HepG2 (cell line): Measurements from ENCODE around the gene HS3ST5. TPM values are rescaled to one million over a fixed set of nuclear protein-coding genes. Genes with fewer than 3 reads are reported as not detected.

Source experiments
- ARID2 ChIP-seq: sonication (generic); formaldehyde crosslinking; IDR thresholded peaks from 2 replicates; pipeline ENCODE4 v1.8.1; 2022; ENCODE audit warnings: mild to moderate bottlenecking, missing genetic modification reagents, borderline replicate concordance
- CHD4 ChIP-seq: fragments of 200-600 bp; sonication (generic); IDR thresholded peaks from 2 replicates; pipeline ENCODE4 v1.7.0; 2017; ENCODE audit warnings: mild to moderate bottlenecking, low read length, borderline replicate concordance
- FOXA3 ChIP-seq: IDR thresholded peaks from 2 replicates; pipeline ENCODE4 v1.6.1; 2016; ENCODE audit warnings: missing genetic modification reagents, missing compliant biosample characterization
- HOXA9 ChIP-seq: sonication (generic); formaldehyde crosslinking; IDR thresholded peaks from 2 replicates; pipeline ENCODE4 v1.8.1; 2022; ENCODE audit warnings: missing genetic modification reagents, mild to moderate bottlenecking, moderate library complexity, borderline replicate concordance
- HOXD1 ChIP-seq: sonication (generic); formaldehyde crosslinking; IDR thresholded peaks from 2 replicates; pipeline ENCODE4 v1.5.0; 2020; ENCODE audit warnings: missing genetic modification reagents
- ISL2 ChIP-seq: sonication (generic); formaldehyde crosslinking; IDR thresholded peaks from 2 replicates; pipeline ENCODE4 v1.5.0; 2020; ENCODE audit warnings: missing genetic modification reagents
- KLF16 ChIP-seq, 2 experiments: sonication (generic) in 1 of 2; formaldehyde crosslinking in 1 of 2; IDR thresholded peaks; 2 replicates each; pipeline versions ENCODE4 v1.6.1 to v1.8.0; 2016 to 2023; ENCODE audit warnings: missing genetic modification reagents in 2 of 2, missing compliant biosample characterization in 1 of 2
- PHF8 ChIP-seq: sonication (generic); formaldehyde crosslinking; IDR thresholded peaks from 2 replicates; pipeline ENCODE4 v1.5.0; 2020; ENCODE audit warnings: missing genetic modification reagents
- PTBP1 ChIP-seq: fragments of 200-400 bp; formaldehyde crosslinking; IDR thresholded peaks from 2 replicates; pipeline ENCODE4 v1.6.1; 2018; ENCODE audit warnings: low read length, low read depth; ENCODE audit not compliant: poor library complexity, severe bottlenecking
- SSRP1 ChIP-seq: IDR thresholded peaks from 2 replicates; pipeline ENCODE4 v1.6.1; 2016; ENCODE audit warnings: control low read depth
- TCF7 ChIP-seq: sonication (generic); IDR thresholded peaks from 2 replicates; pipeline ENCODE4 v1.6.1; 2016; ENCODE audit warnings: antibody characterized with exemption, low read depth
- ZNF225 ChIP-seq: sonication (generic); formaldehyde crosslinking; IDR thresholded peaks from 2 replicates; pipeline ENCODE4 v1.4.0; 2020; ENCODE audit warnings: mild to moderate bottlenecking, missing genetic modification reagents
- ZNF362 ChIP-seq: sonication (generic); formaldehyde crosslinking; IDR thresholded peaks from 2 replicates; pipeline ENCODE4 v1.4.0; 2020; ENCODE audit warnings: missing genetic modification reagents, mild to moderate bottlenecking, borderline replicate concordance
- ZNF552 ChIP-seq: sonication (generic); formaldehyde crosslinking; IDR thresholded peaks from 2 replicates; pipeline ENCODE4 v1.9.0; 2022; ENCODE audit warnings: missing genetic modification reagents, mild to moderate bottlenecking, borderline replicate concordance
- ZNF781 ChIP-seq: sonication (generic); formaldehyde crosslinking; IDR thresholded peaks from 2 replicates; pipeline ENCODE4 v1.5.1; 2020; ENCODE audit warnings: borderline replicate concordance, mild to moderate bottlenecking, missing genetic modification reagents; ENCODE audit errors: not compliant biosample characterization
- ZNF782 ChIP-seq: sonication (generic); formaldehyde crosslinking; IDR thresholded peaks from 2 replicates; pipeline ENCODE4 v1.4.0; 2020; ENCODE audit warnings: missing genetic modification reagents, mild to moderate bottlenecking, borderline replicate concordance
- ZSCAN31 ChIP-seq: sonication (generic); formaldehyde crosslinking; IDR thresholded peaks from 2 replicates; pipeline ENCODE4 v1.5.0; 2020; ENCODE audit warnings: low read depth, mild to moderate bottlenecking, missing genetic modification reagents
- polyA plus RNA-seq, 8 experiments: library from polyadenylated mRNA; depleted of rRNA in 3 of 8; stranded (reverse) in 7 of 8; unstranded in 1 of 8; fragments of >200 nt; fragmentation: Illumina TruSeq in 4 of 8; extraction: Trizol in 4 of 8; gene quantifications; 2 replicates each; pipeline versions ENCODE4 v1.2.1 to v1.2.3, GENCODE V29; 2011 to 2016; ENCODE audit warnings: low read depth in 4 of 8, missing spikeins in 1 of 8, mixed read lengths in 1 of 8; ENCODE audit not compliant: insufficient read depth in 1 of 8
- total RNA-seq, 5 experiments: library from RNA; depleted of rRNA; stranded (reverse); fragments of >200 nt; fragmentation: Illumina TruSeq; extraction: Trizol; gene quantifications; 2 replicates each; pipeline ENCODE4 v1.2.3, GENCODE V29; 2016; ENCODE audit warnings: low read depth in 1 of 5
- TF ChIP-seq, protein P1 (sequence below), 2 experiments: fragments of 450-650 bp in 1 of 2; sonication (generic) in 1 of 2; formaldehyde crosslinking in 1 of 2; IDR thresholded peaks; 2 replicates each; pipeline versions ENCODE4 v1.6.1 to v1.8.0; 2016 to 2022; ENCODE audit warnings: antibody characterized with exemption in 1 of 2, mild to moderate bottlenecking in 1 of 2, missing genetic modification reagents in 1 of 2
- TF ChIP-seq, protein P2 (sequence below): sonication (generic); formaldehyde crosslinking; conservative IDR thresholded peaks from 2 replicates; pipeline ENCODE4 v1.4.0; 2020; ENCODE audit warnings: missing genetic modification reagents

HS3ST5 gene
- total and polyA plus RNA-seq, 2 of the 13 experiments (the other 11 are each of a cell fraction or from before 2014, with no cell fraction given), result 1.1 to 1.6 TPM

- TF ChIP-seq, protein P1, sequence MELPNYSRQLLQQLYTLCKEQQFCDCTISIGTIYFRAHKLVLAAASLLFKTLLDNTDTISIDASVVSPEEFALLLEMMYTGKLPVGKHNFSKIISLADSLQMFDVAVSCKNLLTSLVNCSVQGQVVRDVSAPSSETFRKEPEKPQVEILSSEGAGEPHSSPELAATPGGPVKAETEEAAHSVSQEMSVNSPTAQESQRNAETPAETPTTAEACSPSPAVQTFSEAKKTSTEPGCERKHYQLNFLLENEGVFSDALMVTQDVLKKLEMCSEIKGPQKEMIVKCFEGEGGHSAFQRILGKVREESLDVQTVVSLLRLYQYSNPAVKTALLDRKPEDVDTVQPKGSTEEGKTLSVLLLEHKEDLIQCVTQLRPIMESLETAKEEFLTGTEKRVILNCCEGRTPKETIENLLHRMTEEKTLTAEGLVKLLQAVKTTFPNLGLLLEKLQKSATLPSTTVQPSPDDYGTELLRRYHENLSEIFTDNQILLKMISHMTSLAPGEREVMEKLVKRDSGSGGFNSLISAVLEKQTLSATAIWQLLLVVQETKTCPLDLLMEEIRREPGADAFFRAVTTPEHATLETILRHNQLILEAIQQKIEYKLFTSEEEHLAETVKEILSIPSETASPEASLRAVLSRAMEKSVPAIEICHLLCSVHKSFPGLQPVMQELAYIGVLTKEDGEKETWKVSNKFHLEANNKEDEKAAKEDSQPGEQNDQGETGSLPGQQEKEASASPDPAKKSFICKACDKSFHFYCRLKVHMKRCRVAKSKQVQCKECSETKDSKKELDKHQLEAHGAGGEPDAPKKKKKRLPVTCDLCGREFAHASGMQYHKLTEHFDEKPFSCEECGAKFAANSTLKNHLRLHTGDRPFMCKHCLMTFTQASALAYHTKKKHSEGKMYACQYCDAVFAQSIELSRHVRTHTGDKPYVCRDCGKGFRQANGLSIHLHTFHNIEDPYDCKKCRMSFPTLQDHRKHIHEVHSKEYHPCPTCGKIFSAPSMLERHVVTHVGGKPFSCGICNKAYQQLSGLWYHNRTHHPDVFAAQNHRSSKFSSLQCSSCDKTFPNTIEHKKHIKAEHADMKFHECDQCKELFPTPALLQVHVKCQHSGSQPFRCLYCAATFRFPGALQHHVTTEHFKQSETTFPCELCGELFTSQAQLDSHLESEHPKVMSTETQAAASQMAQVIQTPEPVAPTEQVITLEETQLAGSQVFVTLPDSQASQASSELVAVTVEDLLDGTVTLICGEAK (IDR thresholded peaks at IDR 0.05), result no peak
- TF ChIP-seq, protein P1 (CRISPR knock-in tag; IDR thresholded peaks at IDR 0.05), result no peak
- TF ChIP-seq HOXD1 (CRISPR knock-in tag), result peak; percentile 47; the same call in 1 of the 2 replicates
- no peak for TF ChIP-seq ZNF781 (CRISPR knock-in tag)
- TF ChIP-seq ZNF552 (CRISPR knock-in tag), result no peak
- no peak for TF ChIP-seq ZSCAN31 (CRISPR knock-in tag)
- peak; percentile 65; the same call in 1 of the 2 replicates for TF ChIP-seq ISL2 (CRISPR knock-in tag)
- TF ChIP-seq CHD4, result no peak
- no peak for TF ChIP-seq PHF8
- TF ChIP-seq FOXA3 (CRISPR knock-in tag), result peak; percentile 64
- no peak for TF ChIP-seq ZNF225 (CRISPR knock-in tag)
- TF ChIP-seq SSRP1, result no peak
- no peak for TF ChIP-seq ZNF362 (CRISPR knock-in tag)
- peak; percentile 79 for TF ChIP-seq TCF7
- TF ChIP-seq PTBP1, result no peak
- 0 out of 4 replicates have a peak, but pooled peaks of 1 of the 2 experiments have one; percentile 5 for TF ChIP-seq KLF16 (CRISPR knock-in tag; IDR thresholded peaks at IDR 0.05)
- TF ChIP-seq ZNF782, result no peak
- TF ChIP-seq HOXA9 (CRISPR knock-in tag), result no peak
- TF ChIP-seq, protein P2, sequence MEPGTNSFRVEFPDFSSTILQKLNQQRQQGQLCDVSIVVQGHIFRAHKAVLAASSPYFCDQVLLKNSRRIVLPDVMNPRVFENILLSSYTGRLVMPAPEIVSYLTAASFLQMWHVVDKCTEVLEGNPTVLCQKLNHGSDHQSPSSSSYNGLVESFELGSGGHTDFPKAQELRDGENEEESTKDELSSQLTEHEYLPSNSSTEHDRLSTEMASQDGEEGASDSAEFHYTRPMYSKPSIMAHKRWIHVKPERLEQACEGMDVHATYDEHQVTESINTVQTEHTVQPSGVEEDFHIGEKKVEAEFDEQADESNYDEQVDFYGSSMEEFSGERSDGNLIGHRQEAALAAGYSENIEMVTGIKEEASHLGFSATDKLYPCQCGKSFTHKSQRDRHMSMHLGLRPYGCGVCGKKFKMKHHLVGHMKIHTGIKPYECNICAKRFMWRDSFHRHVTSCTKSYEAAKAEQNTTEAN (CRISPR knock-in tag), result 0 out of 2 replicates have a peak, but pooled peaks have one; percentile 19
- no peak for TF ChIP-seq ARID2 (CRISPR knock-in tag)
Measured at GRCh38 chr6:114170372-114170771, 172.5 kb downstream of the HS3ST5 start (continued).
